ENCODE results near the gene PCAT7. TPM values are rescaled to one million over a fixed set of nuclear protein-coding genes. Genes with fewer than 3 reads are reported as not detected.
"Not testable (repeated sequence)": the region's sequence is repeated elsewhere in the genome, so short reads cannot be mapped to it uniquely, and the experiment has no call there.

Gene PCAT7
- total RNA-seq (under 0.01 TPM), polyA plus RNA-seq (0.11 TPM)
- long read RNA-seq, donor 1: 0 reads
- long read RNA-seq, donor 2: 0 reads
- long read RNA-seq, donor 3: 0 reads
- long read RNA-seq, donor 4: 0 reads
- long read RNA-seq, donor 5, partial matches to known transcripts: 0 of 6 reads
- long read RNA-seq, donor 5, other reads (novel, unspliced or antisense): 6 of 6 reads
- long read RNA-seq, donor 6: 0 reads
- long read RNA-seq, donor 7: 0 reads
- long read RNA-seq, donor 8: 0 reads
- long read RNA-seq, donor 9: 0 reads
- long read RNA-seq, donor 10: 0 reads

DNA sequence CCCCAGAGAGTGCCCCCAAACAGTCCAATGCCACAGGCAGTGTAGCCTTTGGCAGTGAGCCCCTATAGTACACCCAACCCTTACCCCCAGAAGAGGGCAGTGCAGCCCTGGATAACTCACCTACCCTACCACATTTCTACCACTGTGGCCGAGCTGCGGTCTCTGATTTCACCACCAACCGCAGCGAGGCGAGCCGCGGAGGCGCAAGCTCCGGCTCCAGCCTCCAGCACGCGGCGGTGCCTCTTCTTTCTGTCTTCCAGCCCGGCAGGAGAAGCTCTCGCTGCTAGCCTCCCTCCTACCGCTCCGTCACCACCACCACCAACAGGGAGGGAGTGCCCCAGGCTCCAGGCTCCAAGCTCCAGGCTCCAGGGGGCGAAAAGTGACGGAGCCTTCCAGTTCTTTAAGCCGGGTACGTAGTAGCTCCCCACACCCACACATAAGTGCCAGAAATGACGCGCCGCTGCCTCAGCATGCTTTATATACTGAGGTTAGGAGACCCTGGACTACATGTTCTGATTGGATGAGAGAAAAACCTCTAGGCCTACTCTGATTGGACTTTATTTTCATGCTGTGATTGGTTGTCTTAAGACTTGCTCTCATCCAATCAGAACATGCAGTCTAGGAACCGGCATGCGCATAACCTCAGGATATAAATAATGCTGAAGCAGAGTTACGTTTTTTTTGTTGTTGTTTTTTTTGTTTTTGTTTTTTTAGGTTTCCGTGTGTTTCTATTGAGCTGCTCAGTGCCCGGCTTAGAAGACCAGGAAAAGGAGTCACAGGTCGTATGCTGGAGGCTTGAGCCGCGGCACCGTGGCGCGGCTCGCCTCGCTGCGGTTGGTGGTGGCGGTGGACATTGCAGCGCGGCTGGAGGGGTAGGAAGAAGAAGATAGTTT lies at the start of gene PCAT7:
Gene PCAT7, plus strand, starts transcription at position 645 of the 893 bp plus-strand sequence.
- peak in 3 of 9 donors; percentile 3 to 12 (median 6) for DNase-seq (ENCODE audit: low read depth in 6 of 9, low spot score in 9 of 9)
- 82% methylated on average over 40 of the region's 40 CpGs for WGBS
- Histone ChIP-seq H3K9me3 (ENCODE audit: control insufficient read depth in 2 of 2, insufficient read depth in 1 of 2, low read length in 1 of 2) (no peaks in the 10 kb centered on the region), H3K27ac (ENCODE audit: low read depth in 1 of 2, low read length in 1 of 2) (no peak within 1 kb of the TSS), H3K4me3 (ENCODE audit: low read length in 2 of 2) (no peak within 1 kb of the TSS), H3K27me3 (ENCODE audit: control insufficient read depth in 2 of 2, insufficient read depth in 1 of 2, low read length in 1 of 2) (no peaks in the 10 kb centered on the region), H3K4me1 (ENCODE audit: control insufficient read depth in 2 of 2, insufficient read depth in 2 of 2, low read length in 2 of 2) (no peaks in the 10 kb centered on the region), H3K36me3 (ENCODE audit: control insufficient read depth in 2 of 2, insufficient read depth in 2 of 2, low read length in 1 of 2) (no peaks in the 10 kb centered on the region)

DNA sequence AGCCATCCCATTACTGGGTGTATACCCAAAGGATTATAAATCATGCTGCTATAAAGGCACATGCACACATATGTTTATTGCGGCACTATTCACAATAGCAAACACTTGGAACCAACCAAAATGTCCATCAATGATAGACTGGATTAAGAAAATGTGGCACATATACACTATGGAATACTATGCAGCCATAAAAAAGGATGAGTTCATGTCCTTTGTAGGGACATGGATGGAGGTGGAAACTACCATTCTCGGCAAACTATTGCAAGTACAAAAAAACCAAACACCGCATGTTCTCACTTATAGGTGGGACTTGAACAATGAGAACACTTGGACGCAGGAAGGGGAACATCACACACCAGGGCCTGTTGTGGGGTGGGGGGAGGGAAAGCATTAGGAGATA lies 48.5 kb upstream of the PCAT7 start:
- not testable (repeated sequence) for H3K36me3 ChIP-seq (ENCODE audit: control insufficient read depth in 2 of 2, insufficient read depth in 2 of 2, low read length in 1 of 2); H3K4me3 ChIP-seq (ENCODE audit: low read length in 2 of 2); H3K4me1 ChIP-seq (ENCODE audit: control insufficient read depth in 2 of 2, insufficient read depth in 2 of 2, low read length in 2 of 2); DNase-seq (ENCODE audit: low read depth in 6 of 9, low spot score in 9 of 9); H3K9me3 ChIP-seq (ENCODE audit: control insufficient read depth in 2 of 2, insufficient read depth in 1 of 2, low read length in 1 of 2); H3K27ac ChIP-seq (ENCODE audit: low read depth in 1 of 2, low read length in 1 of 2); H3K27me3 ChIP-seq (ENCODE audit: control insufficient read depth in 2 of 2, insufficient read depth in 1 of 2, low read length in 1 of 2)
- WGBS: 99% methylated on average over 4 of the region's 4 CpGs

- Histone ChIP-seq H3K27ac (ENCODE audit: low read depth in 1 of 2, low read length in 1 of 2) (no peak overlapping the region), H3K9me3 (ENCODE audit: control insufficient read depth in 2 of 2, insufficient read depth in 1 of 2, low read length in 1 of 2) (no peaks in the 10 kb centered on the region), H3K4me3 (ENCODE audit: low read length in 2 of 2) (no peak overlapping the region), H3K4me1 (ENCODE audit: control insufficient read depth in 2 of 2, insufficient read depth in 2 of 2, low read length in 2 of 2) (no peaks in the 10 kb centered on the region), H3K27me3 (ENCODE audit: control insufficient read depth in 2 of 2, insufficient read depth in 1 of 2, low read length in 1 of 2) (no peaks in the 10 kb centered on the region), H3K36me3 (ENCODE audit: control insufficient read depth in 2 of 2, insufficient read depth in 2 of 2, low read length in 1 of 2) (no peaks in the 10 kb centered on the region)
- DNase-seq (ENCODE audit: low read depth in 6 of 9, low spot score in 9 of 9): no peak
- 95% methylated on average over 7 of the region's 7 CpGs for WGBS
These were observed 47.2 kb upstream of the PCAT7 start for GRCh38 chr9:94507531-94508258.

DNA sequence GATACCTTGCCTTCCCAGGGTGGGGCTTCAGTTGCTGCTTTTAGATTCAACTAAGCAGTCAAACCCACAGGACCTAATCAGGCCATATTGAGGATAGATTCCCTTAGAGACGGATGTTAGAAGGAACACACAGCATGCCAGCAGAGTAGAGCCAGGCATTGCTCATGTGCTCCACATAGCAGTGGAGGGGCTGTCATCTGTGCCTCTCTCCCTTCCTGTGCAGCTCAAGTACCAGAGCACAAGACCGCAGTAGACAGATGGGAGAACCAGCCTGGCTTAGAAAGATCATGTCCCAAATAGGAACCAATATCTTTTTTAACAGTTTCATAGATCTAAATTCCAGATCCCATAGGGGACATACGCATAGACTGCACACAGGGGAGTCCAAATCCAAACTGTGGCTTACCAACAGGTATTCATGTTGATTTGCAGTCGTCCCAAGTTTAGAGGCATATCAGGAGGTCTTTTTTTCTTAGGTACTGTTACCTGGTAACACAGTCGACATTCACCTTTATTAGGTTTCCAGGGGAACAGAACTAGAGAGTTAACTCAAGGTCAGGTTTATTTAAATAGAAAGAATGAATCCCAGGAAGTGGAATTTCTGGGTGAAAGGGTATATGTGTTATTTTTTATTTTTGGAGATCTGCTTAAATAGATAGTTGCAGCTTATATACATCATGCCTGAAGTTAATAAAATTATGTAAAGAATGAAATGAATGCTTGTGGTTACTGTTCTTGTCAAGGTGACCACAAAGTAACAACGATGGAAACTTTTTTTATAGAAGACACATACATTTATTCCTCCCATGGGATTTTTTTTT lies 43.5 kb upstream of the PCAT7 start:
- WGBS: 60% methylated on average over 6 of the region's 6 CpGs
- H3K4me3 ChIP-seq (ENCODE audit: low read length in 2 of 2): no peak overlapping the region
- no peak overlapping the region for H3K27ac ChIP-seq (ENCODE audit: low read depth in 1 of 2, low read length in 1 of 2)
- H3K4me1 ChIP-seq (ENCODE audit: control insufficient read depth in 2 of 2, insufficient read depth in 2 of 2, low read length in 2 of 2): no peaks in the 10 kb centered on the region
- H3K27me3 ChIP-seq (ENCODE audit: control insufficient read depth in 2 of 2, insufficient read depth in 1 of 2, low read length in 1 of 2): no peaks in the 10 kb centered on the region
- H3K9me3 ChIP-seq (ENCODE audit: control insufficient read depth in 2 of 2, insufficient read depth in 1 of 2, low read length in 1 of 2): no peaks in the 10 kb centered on the region
- DNase-seq (ENCODE audit: low read depth in 6 of 9, low spot score in 9 of 9): no peak
- H3K36me3 ChIP-seq (ENCODE audit: control insufficient read depth in 2 of 2, insufficient read depth in 2 of 2, low read length in 1 of 2): no peaks in the 10 kb centered on the region

GRCh38 chr9:94511955-94512265 lies 43.0 kb upstream of the PCAT7 start:
- Histone ChIP-seq H3K27me3 (ENCODE audit: control insufficient read depth in 2 of 2, insufficient read depth in 1 of 2, low read length in 1 of 2) (no peaks in the 10 kb centered on the region), H3K4me3 (ENCODE audit: low read length in 2 of 2) (no peak overlapping the region), H3K36me3 (ENCODE audit: control insufficient read depth in 2 of 2, insufficient read depth in 2 of 2, low read length in 1 of 2) (no peaks in the 10 kb centered on the region), H3K4me1 (ENCODE audit: control insufficient read depth in 2 of 2, insufficient read depth in 2 of 2, low read length in 2 of 2) (no peaks in the 10 kb centered on the region), H3K9me3 (ENCODE audit: control insufficient read depth in 2 of 2, insufficient read depth in 1 of 2, low read length in 1 of 2) (no peaks in the 10 kb centered on the region), H3K27ac (ENCODE audit: low read depth in 1 of 2, low read length in 1 of 2) (no peak overlapping the region)
- WGBS: 91% methylated on average over 2 of the region's 2 CpGs
- DNase-seq (ENCODE audit: low read depth in 6 of 9, low spot score in 9 of 9): no peak

GRCh38 chr9:94514722-94515121 lies 40.2 kb upstream of the PCAT7 start:
- no peak overlapping the region for H3K27ac ChIP-seq (ENCODE audit: low read depth in 1 of 2, low read length in 1 of 2)
- WGBS: 64% methylated on average over 3 of the region's 3 CpGs

GRCh38 chr9:94517254-94517653 lies 37.6 kb upstream of the PCAT7 start:
- Histone ChIP-seq H3K9me3 (ENCODE audit: control insufficient read depth in 2 of 2, insufficient read depth in 1 of 2, low read length in 1 of 2) (no peaks in the 10 kb centered on the region), H3K27ac (ENCODE audit: low read depth in 1 of 2, low read length in 1 of 2) (no peak overlapping the region), H3K4me3 (ENCODE audit: low read length in 2 of 2) (no peak overlapping the region), H3K36me3 (ENCODE audit: control insufficient read depth in 2 of 2, insufficient read depth in 2 of 2, low read length in 1 of 2) (no peaks in the 10 kb centered on the region), H3K27me3 (ENCODE audit: control insufficient read depth in 2 of 2, insufficient read depth in 1 of 2, low read length in 1 of 2) (no peaks in the 10 kb centered on the region), H3K4me1 (ENCODE audit: control insufficient read depth in 2 of 2, insufficient read depth in 2 of 2, low read length in 2 of 2) (no peaks in the 10 kb centered on the region)
- no peak for DNase-seq (ENCODE audit: low read depth in 6 of 9, low spot score in 9 of 9)
- 98% methylated on average over 4 of the region's 4 CpGs for WGBS

More at GRCh38 chr9:94514722-94515121, 40.2 kb upstream of the PCAT7 start:
- H3K4me1 ChIP-seq (ENCODE audit: control insufficient read depth in 2 of 2, insufficient read depth in 2 of 2, low read length in 2 of 2): no peaks in the 10 kb centered on the region
- no peaks in the 10 kb centered on the region for H3K9me3 ChIP-seq (ENCODE audit: control insufficient read depth in 2 of 2, insufficient read depth in 1 of 2, low read length in 1 of 2)
- H3K4me3 ChIP-seq (ENCODE audit: low read length in 2 of 2): no peak overlapping the region
- no peaks in the 10 kb centered on the region for H3K36me3 ChIP-seq (ENCODE audit: control insufficient read depth in 2 of 2, insufficient read depth in 2 of 2, low read length in 1 of 2)
- no peaks in the 10 kb centered on the region for H3K27me3 ChIP-seq (ENCODE audit: control insufficient read depth in 2 of 2, insufficient read depth in 1 of 2, low read length in 1 of 2)
- DNase-seq (ENCODE audit: low read depth in 6 of 9, low spot score in 9 of 9): no peak

GRCh38 chr9:94525396-94526035 lies 29.4 kb upstream of the PCAT7 start:
- WGBS: 94% methylated on average over 7 of the region's 7 CpGs
- Histone ChIP-seq H3K9me3 (ENCODE audit: control insufficient read depth in 2 of 2, insufficient read depth in 1 of 2, low read length in 1 of 2) (no peaks in the 10 kb centered on the region), H3K36me3 (ENCODE audit: control insufficient read depth in 2 of 2, insufficient read depth in 2 of 2, low read length in 1 of 2) (no peaks in the 10 kb centered on the region), H3K27me3 (ENCODE audit: control insufficient read depth in 2 of 2, insufficient read depth in 1 of 2, low read length in 1 of 2) (no peaks in the 10 kb centered on the region), H3K4me3 (ENCODE audit: low read length in 2 of 2) (no peak overlapping the region), H3K27ac (ENCODE audit: low read depth in 1 of 2, low read length in 1 of 2) (no peak overlapping the region), H3K4me1 (ENCODE audit: control insufficient read depth in 2 of 2, insufficient read depth in 2 of 2, low read length in 2 of 2) (no peaks in the 10 kb centered on the region)
- DNase-seq (ENCODE audit: low read depth in 6 of 9, low spot score in 9 of 9): no peak

Measured in thymus (tissue), 14 donors.